ENCODE measurements around the gene CCDC33.

DNA sequence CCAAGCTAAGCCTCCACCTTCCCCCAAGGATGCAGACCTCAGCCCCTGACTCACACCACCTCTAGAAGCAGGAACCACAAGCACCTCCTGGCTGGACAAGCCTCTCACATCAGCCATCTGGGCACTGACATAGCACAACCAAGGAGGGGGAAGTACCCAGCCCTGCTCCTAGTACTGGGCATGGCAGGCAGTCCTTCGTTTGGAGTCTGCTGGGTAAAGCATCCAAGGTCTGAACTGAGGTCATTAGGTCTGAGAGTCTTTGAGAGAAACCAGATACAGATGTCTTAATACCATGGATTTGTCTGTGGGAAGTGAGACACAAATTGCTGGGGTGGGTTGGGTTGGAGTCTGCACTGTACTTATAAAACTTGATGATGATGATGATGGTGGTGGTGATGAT lies 61.8 kb downstream of the CCDC33 start:
- TF ChIP-seq, protein P1, sequence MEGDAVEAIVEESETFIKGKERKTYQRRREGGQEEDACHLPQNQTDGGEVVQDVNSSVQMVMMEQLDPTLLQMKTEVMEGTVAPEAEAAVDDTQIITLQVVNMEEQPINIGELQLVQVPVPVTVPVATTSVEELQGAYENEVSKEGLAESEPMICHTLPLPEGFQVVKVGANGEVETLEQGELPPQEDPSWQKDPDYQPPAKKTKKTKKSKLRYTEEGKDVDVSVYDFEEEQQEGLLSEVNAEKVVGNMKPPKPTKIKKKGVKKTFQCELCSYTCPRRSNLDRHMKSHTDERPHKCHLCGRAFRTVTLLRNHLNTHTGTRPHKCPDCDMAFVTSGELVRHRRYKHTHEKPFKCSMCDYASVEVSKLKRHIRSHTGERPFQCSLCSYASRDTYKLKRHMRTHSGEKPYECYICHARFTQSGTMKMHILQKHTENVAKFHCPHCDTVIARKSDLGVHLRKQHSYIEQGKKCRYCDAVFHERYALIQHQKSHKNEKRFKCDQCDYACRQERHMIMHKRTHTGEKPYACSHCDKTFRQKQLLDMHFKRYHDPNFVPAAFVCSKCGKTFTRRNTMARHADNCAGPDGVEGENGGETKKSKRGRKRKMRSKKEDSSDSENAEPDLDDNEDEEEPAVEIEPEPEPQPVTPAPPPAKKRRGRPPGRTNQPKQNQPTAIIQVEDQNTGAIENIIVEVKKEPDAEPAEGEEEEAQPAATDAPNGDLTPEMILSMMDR (IDR thresholded peaks at IDR 0.05) = no peak
- TF ChIP-seq POLR2A (IDR thresholded peaks at IDR 0.05) = no peak
